H4 (cell line): ENCODE data around the gene NKAIN4. TPM values are rescaled to one million over a fixed set of nuclear protein-coding genes. Genes with fewer than 3 reads are reported as not detected.
A peak's percentile ranks its signal among the peaks of the same experiment; 100 is the strongest.
"Not testable (repeated sequence)": the region's sequence is repeated elsewhere in the genome, so short reads cannot be mapped to it uniquely, and the experiment has no call there.

Experiments
- DNase-seq: peaks from one replicate; pipeline ENCODE4 v3.0.0-alpha.2; 2015; ENCODE audit warnings: low spot score
- total RNA-seq: library from RNA; depleted of rRNA; stranded (reverse); fragments of >200 nt; shearing (Covaris generic); gene quantifications from 2 replicates; pipeline ENCODE4 v1.2.3, GENCODE V29; 2014

NKAIN4 gene
- total RNA-seq, 1 experiment from 2014 or later = not detected

GRCh38 chr20:63236116-63236837 is 18.0 kb downstream of the NKAIN4 start:
- DNase-seq = no peak

GRCh38 chr20:63235399-63235983 is 18.8 kb downstream of the NKAIN4 start, which contains the start of gene BIRC7:
TSS of gene BIRC7 (plus strand) at chr20:63235905. CDS start at chr20:63236097, 192 bp downstream.
- no peak for DNase-seq

DNA sequence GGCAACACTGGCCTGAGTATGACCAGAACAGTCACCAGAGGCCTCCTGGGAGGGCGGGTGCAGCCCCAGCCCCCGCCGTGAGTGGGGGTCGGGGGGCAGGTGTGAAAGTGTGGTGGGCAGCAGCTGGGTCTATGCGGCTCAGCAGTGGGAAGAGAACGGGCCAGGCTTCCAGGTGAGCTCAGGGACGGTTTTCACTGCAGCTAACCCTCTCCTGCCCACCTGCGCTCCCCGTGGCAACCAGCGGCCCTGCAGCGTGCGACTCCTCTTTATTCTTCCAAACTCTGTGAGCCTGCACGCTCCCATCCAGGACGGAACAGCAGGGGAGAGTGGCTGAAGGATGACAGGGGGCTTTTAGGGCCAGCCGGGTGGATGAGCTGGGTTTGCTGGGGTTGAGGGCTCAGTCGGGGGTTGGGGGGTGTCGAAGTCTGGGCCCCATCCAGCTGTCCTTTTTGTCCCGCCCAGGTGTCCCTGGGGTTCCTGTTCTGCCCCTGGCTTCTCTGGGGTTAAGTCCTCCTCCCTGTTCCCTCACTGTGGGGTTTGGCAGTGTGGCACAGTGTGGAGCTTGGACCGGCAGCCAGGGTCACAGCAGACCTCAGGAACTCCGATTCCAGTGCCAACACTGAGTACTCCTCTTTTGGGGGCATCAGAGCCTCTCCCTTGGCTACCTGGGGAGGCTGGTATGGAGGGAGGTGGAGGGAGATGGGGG is 19.4 kb downstream of the NKAIN4 start:
- no peak for DNase-seq

DNA sequence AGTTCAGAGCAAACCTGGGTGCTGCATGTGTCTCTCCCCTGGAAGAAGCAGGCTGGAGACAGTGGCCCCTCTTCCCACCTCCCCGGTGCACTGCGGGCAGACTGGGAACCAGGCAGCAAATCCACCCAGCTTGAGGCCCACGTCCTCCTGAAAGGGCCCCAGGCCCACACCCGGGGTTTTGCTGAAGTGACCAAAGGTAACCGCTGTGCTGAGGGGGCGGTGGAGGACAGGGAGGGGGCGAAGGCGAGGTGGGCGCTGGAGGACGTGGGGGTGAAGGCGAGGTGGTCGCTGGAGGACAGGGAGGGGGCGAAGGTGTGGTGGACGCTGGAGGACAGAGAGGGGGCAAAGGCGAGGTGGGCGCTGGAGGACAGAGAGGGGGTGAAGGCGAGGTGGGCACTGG is 20.3 kb downstream of the NKAIN4 start:
- DNase-seq = no peak

DNA sequence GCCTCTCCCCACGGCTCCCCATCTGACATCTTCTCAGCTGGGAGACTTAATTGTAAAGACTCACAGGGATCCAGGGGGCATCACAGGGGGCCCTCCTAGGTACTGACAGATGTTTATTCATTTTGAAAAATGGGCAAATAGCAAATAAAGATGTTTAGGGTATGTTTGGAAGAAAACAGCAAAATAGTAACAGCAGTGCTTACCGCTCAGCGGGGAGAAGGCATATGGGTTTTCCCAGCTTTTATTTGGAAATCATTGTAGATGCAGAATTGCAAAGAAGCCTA is 21.3 kb downstream of the NKAIN4 start:
- DNase-seq = no peak

GRCh38 chr20:63232235-63233060 is 21.8 kb downstream of the NKAIN4 start:
- DNase-seq = peak; percentile 96

DNA sequence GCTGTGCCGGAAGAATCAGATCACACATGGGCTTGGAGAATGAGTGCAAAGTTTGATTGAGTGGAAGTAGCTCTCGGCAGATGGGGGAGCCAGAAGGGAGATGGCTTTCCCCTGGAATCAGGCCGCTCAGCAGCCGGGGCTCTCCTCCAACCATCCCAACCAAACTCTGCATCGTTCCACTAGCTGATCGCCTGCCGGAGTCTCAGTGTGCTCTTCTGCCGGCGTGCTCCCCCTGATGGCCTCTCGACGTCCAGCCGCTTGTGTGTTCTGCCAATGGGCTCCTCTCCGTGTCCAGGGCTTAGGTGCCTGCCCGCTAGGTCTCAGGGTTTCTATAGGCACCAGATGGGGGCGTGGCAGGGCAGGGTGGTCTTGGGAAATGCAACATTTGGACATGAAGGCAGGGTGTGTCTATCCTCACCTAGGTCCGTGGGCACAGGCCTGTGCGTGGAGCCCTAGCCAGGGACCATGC is 23.4 kb downstream of the NKAIN4 start:
- no peak for DNase-seq

GRCh38 chr20:63228806-63229205 is 25.5 kb downstream of the NKAIN4 start:
- DNase-seq = no peak

GRCh38 chr20:63227260-63227659 is 27.0 kb downstream of the NKAIN4 start:
- DNase-seq = no peak

- no peak for DNase-seq
These were observed 28.0 kb downstream of the NKAIN4 start for GRCh38 chr20:63226042-63226943.

DNA sequence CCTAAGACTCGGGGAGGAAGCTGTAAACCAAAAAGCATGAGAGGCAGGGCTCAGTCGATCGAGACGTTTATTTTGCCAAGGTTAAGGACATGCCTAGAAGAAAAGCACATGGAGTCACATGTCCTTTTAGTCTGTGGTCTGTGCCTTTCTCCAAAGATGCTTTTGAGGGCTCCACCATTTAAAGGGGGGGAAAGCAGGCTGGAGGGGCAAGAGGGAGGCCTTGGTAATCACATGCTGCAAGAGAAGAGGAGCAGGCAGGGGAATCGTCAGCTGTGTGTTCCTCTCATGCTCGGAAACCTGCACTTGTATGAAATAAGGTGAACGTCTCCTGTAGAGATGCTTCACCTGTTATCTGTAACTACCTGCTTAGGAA is 29.2 kb downstream of the NKAIN4 start:
- DNase-seq = peak; percentile 60

DNA sequence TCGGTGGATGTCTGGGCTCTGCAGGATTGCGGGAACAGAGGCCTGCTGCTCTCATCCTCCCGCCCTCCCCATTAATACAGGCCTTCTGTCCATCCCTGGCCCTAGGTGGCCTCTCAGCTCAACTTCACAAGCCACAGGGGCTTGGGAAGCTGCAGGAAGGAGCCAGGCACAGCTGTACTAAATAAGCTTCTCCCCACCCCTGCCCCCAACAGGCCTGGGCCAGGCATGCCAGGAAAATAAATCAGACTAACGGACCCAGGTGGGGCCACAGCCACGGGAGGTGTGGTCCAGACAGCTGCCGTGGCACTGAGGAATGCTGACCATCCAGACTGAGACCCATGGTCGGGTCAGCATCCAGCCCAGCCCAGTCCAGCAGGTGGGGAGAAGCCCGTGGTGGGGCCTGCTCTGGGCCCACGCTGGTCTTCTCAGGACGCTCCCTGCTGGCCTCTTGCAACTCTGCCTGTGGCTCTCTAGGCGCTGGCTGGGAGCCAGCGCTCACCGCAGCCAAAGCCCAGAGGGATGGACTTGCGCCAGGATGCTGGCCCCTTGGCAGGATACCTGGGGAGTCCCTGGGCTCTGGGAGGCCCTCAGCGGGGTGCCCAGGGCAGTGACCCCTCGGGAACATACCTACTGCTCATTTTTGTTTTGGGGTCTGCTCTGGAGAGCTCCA is 29.7 kb downstream of the NKAIN4 start:
- DNase-seq = peak; percentile 67

- DNase-seq = no peak
These were observed 30.4 kb downstream of the NKAIN4 start for GRCh38 chr20:63223826-63224207.

- peak; percentile 37 for DNase-seq
These were observed 31.0 kb downstream of the NKAIN4 start for GRCh38 chr20:63223121-63223825.

- DNase-seq = no peak
These were observed 31.7 kb downstream of the NKAIN4 start for GRCh38 chr20:63222541-63222940.

DNA sequence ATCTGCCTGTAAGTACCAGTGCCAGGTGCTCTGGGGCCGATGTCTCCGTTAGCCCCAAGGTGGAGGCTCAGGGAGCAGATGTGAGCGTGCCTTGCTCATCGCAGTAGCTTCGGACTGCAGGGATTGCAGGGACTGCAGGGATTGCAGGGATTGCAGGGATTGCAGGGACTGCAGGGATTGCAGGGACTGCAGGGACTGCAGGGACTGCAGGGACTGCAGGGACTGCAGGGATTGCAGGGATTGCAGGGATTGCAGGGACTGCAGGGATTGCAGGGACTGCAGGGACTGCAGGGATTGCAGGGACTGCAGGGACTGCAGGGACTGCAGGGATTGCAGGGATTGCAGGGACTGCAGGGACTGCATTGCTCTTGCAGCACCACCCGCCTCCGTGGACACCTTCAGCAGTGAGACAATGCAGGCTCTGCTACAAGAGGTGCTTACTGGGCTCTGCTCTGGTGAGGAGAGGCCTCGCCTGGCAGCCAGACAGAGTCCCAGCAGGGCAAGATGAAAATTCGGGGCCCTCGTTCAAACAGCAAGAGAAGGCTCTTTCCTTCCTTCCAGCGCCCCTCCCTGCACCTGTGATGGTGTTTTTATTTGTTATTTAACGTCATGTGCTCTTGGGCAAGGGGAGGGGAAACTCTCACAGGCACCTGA is 32.7 kb downstream of the NKAIN4 start:
- DNase-seq = not testable (repeated sequence)

GRCh38 chr20:63220696-63221399 is 33.4 kb downstream of the NKAIN4 start:
- DNase-seq = no peak

DNA sequence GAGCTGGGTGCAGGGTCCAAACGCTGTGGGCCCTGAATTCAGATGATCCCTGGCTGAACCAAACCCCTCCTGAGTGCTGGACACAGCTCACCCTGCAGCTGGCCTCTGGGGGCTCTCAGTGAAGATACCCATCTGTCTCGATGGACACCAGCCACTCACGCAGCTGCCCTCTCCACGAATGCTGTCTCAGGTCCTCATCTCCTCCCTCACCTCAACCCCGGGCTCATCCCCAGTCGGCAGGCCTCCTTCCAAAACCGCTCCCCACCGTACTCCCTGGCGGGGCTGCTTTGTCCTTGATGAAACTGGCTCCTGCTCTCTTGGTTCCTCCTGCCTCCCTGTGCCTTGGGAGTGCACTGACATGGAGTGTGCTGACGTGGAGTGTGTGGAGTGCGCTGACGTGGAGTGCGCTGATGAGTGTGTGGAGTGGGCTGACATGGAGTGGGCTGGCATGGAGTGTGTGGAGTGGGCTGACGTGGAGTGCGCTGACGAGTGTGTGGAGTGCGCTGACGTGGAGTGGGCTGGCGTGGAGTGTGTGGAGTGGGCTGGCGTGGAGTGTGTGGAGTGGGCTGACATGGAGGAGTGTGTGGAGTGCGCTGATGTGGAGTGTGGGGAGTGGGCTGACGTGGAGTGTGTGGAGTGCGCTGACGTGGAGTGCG is 34.3 kb downstream of the NKAIN4 start:
- DNase-seq = no peak
